MM.1S (cell line): Measurements from ENCODE around the gene COMTD1.

ENCODE experiments used
- EZH2 ChIP-seq: fragments of 300-600 bp; sonication (generic); optimal IDR thresholded peaks from 2 replicates; pipeline ENCODE3; 2017; ENCODE audit warnings: low read depth, mild to moderate bottlenecking, antibody characterized with exemption, low read length, mixed read lengths
- EZH2phosphoT487 ChIP-seq: fragments of 300-600 bp; sonication (generic); IDR thresholded peaks from 2 replicates; pipeline ENCODE4 v1.6.1; 2018; ENCODE audit warnings: antibody characterized with exemption, low read length
- TF ChIP-seq, protein P1 (sequence below): fragments of 300-600 bp; sonication (generic); IDR thresholded peaks from 2 replicates; pipeline ENCODE4 v1.5.1; 2016; ENCODE audit warnings: antibody characterized with exemption, low read length, mixed read lengths

DNA sequence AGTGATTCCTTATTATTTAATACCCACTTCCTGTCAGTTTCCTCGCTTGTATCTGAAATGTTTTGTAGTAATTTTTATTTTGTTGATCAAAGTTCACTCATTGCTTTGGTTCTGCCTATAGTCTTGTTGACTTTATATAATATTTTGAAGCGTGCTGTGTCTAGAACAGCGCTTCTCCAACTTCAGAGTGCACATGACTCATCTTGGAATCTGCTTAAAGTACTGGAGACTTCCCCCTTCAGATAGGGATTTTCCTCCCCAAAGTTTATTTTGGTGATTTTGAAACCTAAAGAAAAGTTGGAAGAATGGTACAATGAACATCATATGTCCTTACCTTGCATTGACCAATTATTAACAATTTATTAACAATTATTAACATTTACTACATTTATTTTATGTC, 5.8 kb downstream of the COMTD1 start:
- TF ChIP-seq, protein P1, sequence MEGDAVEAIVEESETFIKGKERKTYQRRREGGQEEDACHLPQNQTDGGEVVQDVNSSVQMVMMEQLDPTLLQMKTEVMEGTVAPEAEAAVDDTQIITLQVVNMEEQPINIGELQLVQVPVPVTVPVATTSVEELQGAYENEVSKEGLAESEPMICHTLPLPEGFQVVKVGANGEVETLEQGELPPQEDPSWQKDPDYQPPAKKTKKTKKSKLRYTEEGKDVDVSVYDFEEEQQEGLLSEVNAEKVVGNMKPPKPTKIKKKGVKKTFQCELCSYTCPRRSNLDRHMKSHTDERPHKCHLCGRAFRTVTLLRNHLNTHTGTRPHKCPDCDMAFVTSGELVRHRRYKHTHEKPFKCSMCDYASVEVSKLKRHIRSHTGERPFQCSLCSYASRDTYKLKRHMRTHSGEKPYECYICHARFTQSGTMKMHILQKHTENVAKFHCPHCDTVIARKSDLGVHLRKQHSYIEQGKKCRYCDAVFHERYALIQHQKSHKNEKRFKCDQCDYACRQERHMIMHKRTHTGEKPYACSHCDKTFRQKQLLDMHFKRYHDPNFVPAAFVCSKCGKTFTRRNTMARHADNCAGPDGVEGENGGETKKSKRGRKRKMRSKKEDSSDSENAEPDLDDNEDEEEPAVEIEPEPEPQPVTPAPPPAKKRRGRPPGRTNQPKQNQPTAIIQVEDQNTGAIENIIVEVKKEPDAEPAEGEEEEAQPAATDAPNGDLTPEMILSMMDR, result no peak
- no peak for TF ChIP-seq EZH2
- TF ChIP-seq EZH2phosphoT487, result no peak
